Left kidney (tissue), 2 donors: ENCODE measurements around the gene PDXP. TPM values are rescaled to one million over a fixed set of nuclear protein-coding genes. Genes with fewer than 3 reads are reported as not detected.
"Not testable (repeated sequence)": the region's sequence is repeated elsewhere in the genome, so short reads cannot be mapped to it uniquely, and the experiment has no call there.

Experiments used
- DNase-seq: peaks from one replicate; pipeline ENCODE4 v3.0.0-alpha.2; 2013
- polyA plus RNA-seq: library from polyadenylated mRNA; unstranded; fragments of 120-200 nt; gene quantifications from one replicate; pipeline ENCODE4 v1.2.1, GENCODE V29; 2013; ENCODE audit not compliant: insufficient read length

PDXP gene
- polyA plus RNA-seq, 1 donor: 15.4 TPM

DNA sequence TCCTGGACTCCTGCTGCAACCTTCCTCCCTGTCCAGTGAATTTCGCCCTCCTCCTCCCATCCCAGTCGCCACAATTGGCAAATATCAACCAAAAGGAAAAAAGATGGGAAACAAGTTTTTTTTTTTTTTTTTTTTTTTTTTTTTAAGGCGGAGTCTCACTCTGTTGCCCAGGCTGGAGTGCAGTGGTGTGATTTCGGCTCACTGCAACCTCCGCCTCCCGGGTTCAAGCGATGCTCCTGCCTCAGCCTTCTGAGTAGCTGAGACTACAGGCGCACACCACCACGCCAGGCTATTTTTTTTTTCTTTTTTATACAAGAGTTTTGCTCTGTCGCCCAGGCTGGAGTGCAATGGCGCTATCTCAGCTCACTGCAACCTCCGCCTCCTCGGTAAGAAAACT is 37.7 kb downstream of the PDXP start:
- DNase-seq: not testable (repeated sequence)

- DNase-seq: peak; percentile 94
These were observed 38.4 kb downstream of the PDXP start, which contains the start of gene TRIOBP for GRCh38 chr22:37696657-37697537. Gene TRIOBP, plus strand, starts transcription at chr22:37697048. Its CDS starts 4,318 bp downstream, at chr22:37701366.

DNA sequence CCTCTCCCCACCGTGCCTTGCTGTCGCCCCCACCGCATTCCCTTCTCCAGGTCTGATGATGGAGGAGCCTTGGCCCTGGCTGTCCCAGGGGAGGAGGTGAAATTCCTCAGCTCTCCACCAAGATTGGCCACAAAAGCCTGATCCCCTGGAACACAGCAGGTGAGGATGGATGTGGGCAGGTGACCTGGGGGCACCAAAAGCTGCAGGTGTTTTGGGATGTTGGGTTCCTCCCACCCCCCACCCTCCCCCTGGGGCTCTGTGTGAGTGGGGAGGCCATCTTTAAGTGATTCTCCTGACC is 39.0 kb downstream of the PDXP start:
- DNase-seq: no peak

DNA sequence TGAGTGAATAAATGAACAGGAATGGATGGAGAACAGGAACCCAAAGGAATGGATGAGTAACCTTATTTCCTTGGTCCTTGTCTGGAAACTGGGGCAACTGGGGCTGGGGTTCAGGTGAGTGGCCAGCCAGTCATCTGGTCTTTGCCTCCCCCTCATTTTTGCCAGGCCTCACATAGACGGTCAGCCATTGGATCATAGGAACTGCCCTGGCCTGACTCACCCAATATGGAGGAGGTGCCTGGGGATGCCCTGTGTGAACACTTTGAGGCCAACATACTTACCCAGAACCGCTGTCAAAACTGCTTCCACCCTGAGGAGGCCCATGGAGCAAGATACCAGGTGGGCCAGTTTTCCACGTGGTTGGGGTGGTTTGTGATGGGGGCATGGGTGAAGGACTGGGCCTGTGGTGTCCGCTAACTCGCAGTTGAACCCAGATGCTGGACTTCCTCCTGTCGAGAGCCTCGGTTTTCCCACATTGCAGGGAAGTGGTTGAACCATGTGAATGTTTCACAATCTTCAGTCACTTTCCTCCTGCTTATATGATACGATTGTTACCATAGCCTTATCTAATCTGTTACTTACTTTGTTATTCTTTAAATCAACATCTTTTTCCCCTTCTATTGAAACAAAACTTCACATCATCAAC is 42.7 kb downstream of the PDXP start:
- no peak for DNase-seq

GRCh38 chr22:37703906-37704305 is 45.4 kb downstream of the PDXP start:
- no peak for DNase-seq

DNA sequence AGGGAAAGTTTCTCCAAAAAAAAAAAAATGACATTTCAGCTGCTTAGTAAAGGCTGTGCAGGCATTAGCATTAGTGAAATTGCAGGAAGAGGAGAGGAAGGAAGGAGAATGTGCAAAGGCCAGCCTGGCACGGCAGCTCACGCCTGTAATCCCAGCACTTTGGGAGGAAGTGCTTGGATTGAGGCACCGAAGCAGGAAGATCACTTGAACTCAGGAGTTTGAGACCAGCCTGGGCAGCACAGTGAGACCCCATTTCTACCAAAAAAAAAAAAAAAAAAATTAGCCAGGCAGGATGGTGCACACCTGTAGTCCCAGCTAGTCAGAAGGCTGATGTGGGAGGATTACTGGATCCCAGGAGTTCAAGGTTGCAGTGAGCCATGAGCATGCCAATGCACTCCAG is 46.1 kb downstream of the PDXP start:
- DNase-seq: no peak

GRCh38 chr22:37705205-37705604 is 46.7 kb downstream of the PDXP start:
- no peak for DNase-seq

DNA sequence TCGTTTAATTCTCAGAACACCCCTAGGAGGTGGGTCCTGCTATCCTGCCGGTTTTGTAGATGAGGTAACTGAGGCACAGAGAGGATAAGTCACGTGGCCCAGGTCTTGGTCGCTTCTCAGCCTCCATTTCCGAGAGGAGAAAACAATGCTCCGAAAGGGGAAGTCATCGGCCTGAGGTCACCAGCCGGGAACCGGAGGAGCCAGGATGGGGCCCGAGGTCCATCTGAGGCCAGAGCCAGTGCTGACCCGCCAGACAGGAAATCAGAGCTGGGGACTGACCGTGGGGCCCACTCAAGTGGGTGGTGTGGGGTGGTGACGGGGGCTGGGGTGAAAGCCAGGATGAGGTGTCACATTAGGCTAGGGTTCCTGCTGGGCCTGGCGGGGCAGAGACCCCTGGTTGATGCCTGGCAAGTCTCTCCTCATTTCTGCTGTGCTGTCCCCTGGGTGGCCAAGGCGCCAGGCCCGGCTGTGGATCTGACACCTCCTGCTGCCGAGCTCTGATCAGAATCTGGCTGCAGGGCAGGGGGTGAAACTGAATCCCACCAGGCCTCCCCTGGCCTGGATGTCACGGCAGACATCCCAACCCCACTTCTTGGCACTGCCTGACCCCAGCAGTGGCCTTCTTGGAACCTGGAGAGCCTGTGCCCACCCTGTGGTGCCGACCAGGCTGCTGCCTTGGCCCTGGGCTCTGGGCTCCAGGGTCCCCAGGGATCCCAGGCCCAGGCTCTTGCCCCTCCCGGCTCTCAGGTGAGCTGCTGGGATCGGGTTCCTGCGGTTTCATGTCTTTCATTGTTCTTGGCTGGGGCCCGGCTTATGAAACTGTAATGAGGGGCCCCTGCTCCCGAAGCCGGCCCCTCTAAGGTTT is 50.3 kb downstream of the PDXP start:
- DNase-seq: no peak

DNA sequence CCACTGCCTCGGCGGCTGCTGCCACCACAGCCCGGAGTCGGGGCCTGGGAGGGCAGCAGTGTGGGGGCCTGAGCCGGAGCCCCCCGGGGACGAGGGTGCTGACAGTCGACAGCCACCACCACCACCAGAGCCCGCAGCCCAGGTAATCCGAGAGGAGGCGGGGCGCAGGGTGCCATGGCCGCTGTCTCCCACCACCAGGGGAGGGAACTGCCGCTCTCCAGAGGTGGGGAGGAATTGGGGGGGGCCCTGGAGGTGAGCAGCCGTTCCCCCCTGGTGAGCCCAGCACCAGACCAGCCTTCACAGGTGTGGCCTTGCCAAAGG is 50.9 kb downstream of the PDXP start:
- DNase-seq: no peak

GRCh38 chr22:37710675-37711074 is 52.2 kb downstream of the PDXP start:
- DNase-seq: no peak

DNA sequence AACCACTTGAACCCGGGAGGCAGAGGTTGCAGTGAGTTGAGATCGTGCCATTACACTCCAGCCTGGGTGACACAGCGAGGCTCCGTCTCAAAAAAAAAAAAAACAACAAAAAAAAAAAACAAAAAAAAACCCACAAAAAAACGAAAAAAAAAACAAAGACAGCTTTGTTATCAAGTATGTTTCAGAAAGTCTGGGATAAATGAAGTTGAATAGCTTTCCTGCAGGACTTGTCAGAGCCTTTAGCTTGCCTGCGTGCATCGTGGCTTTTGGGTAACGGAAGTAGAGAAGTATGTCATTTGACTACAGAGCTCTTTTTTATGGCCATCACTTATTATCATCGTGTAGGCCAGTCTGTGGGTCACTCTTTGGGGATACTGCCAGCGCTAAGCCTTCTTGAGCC is 53.0 kb downstream of the PDXP start:
- no peak for DNase-seq

DNA sequence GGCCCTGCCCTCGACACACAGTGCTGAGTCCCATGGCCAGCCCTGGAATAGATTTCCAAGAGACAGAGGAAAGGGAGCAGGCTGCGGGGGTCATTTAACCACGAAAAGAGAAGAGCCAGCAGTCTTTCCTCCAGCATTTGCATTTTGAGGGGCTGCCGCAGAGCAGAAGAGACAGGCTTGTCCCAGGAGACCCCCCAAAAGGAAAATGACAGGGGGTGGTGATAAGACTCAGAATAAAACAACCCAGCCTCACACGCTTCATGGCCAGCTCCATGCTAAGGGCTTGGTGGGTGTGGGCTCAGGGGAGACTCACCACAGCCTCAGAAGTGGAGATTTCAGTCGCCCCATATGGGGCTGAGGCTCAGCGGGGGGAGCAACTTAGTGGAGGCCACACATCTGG is 55.2 kb downstream of the PDXP start:
- DNase-seq: no peak

GRCh38 chr22:37714634-37715033 is 56.1 kb downstream of the PDXP start:
- no peak for DNase-seq

DNA sequence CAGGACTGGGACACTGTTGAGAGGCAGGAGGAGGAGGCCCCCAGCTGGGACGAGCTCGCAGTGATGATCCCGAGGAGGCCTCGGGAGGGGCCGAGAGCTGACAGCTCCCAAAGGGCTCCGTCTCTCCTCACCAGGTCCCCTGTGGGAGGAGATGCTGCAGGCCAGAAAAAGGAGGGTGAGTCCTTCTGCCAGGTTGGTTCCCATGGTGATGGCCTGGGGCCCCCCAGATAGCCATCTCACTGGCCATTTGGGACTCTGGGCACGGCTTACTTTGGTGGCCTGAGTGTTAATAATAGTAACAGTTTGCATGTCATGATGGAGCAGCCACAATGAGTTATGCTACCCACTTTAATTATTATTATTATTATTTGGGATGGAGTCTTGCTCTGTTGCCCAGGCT is 57.2 kb downstream of the PDXP start:
- DNase-seq: no peak

Other genes with a start within 250 kb of the PDXP start
- gene ELFN2, start 231.2 kb upstream of the PDXP start, polyA plus RNA-seq: 1.1 TPM
- gene MFNG, start 172.3 kb upstream of the PDXP start, polyA plus RNA-seq: 9.7 TPM
- gene CARD10, start 139.3 kb upstream of the PDXP start, polyA plus RNA-seq: 20.3 TPM
- gene CDC42EP1, start 98.2 kb upstream of the PDXP start, polyA plus RNA-seq: 30.8 TPM
- 34.6 TPM for gene LGALS2, start 78.6 kb upstream of the PDXP start, polyA plus RNA-seq
- 69.4 TPM for gene GGA1, start 49.9 kb upstream of the PDXP start, polyA plus RNA-seq
- 27.1 TPM for gene SH3BP1, start 19.1 kb upstream of the PDXP start, polyA plus RNA-seq
- gene LGALS1, start 16.9 kb downstream of the PDXP start, polyA plus RNA-seq: 326 TPM
- gene NOL12, start 27.6 kb downstream of the PDXP start, polyA plus RNA-seq: 19.9 TPM
- gene TRIOBP, start 38.3 kb downstream of the PDXP start, polyA plus RNA-seq: 62.9 TPM
- gene GCAT, start 149.2 kb downstream of the PDXP start, polyA plus RNA-seq: 13.5 TPM
- not detected for gene GALR3, start 164.7 kb downstream of the PDXP start, polyA plus RNA-seq
- 27.8 TPM for gene ANKRD54, start 185.6 kb downstream of the PDXP start, polyA plus RNA-seq
- 1,085 TPM for gene EIF3L, start 190.7 kb downstream of the PDXP start, polyA plus RNA-seq
- gene MICALL1, start 247.6 kb downstream of the PDXP start, polyA plus RNA-seq: 26.2 TPM